Stimulated activated CD4-positive, alpha-beta T cell treated with anti-CD3 and anti-CD28 coated beads, Interleukin-4, amount 100 ng/mL, for 1 hour (primary cell): ENCODE measurements around the gene RPUSD2.
A peak's percentile ranks its signal among the peaks of the same experiment; 100 is the strongest.

Experiments used
- DNase-seq: peaks from one replicate; pipeline ENCODE4 v3.0.0-alpha.2; 2020

The RPUSD2 gene, protein sequence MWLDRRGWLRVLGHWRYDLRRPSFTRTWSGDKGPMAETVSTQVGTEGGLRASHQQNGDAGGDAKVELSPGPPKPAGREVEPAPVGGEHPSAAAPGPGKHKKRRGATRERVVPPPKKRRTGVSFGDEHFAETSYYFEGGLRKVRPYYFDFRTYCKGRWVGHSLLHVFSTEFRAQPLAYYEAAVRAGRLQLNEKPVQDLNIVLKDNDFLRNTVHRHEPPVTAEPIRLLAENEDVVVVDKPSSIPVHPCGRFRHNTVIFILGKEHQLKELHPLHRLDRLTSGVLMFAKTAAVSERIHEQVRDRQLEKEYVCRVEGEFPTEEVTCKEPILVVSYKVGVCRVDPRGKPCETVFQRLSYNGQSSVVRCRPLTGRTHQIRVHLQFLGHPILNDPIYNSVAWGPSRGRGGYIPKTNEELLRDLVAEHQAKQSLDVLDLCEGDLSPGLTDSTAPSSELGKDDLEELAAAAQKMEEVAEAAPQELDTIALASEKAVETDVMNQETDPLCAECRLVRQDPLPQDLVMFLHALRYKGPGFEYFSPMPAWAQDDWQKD

GRCh38 chr15:40569129-40569953 lies at the start of gene RPUSD2:
Gene RPUSD2 (plus strand): TSS chr15:40569299. CDS start chr15:40569338, 39 bp downstream.
- DNase-seq: peak; percentile 92

- DNase-seq: no peak
Measured at GRCh38 chr15:40523611-40524010, 45.5 kb upstream of the RPUSD2 start.

GRCh38 chr15:40525855-40526254 lies 43.2 kb upstream of the RPUSD2 start:
- no peak for DNase-seq

- no peak for DNase-seq
Measured at GRCh38 chr15:40528801-40529200, 40.3 kb upstream of the RPUSD2 start.

DNA sequence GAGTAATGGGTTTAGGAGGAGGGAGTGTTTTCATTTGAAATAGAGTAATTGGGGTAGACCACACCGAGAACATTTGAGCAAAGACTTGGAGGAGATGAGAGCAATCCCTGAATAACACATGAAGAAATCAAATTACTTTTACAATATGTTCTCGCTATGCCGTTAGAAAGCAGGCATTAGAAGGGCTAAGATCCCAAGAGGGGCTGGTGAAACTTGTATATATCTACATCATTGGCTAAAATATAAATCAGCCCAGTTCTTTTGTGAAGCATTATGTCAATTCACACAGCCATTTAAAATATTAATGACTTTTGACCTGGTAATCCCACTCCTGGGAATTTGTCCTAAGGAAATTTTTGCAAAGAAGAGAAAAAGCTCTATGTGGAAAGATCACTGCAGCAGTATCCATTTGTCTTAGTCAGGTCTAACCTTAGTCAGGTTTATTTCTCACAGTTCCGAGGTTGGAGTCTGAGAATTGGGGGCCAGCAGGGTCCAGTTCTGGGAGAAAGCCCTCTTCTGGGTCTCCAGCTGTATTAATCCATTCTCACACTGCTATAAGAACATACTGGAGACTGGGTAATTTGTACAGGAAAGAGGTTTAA lies 35.2 kb upstream of the RPUSD2 start:
- no peak for DNase-seq

DNA sequence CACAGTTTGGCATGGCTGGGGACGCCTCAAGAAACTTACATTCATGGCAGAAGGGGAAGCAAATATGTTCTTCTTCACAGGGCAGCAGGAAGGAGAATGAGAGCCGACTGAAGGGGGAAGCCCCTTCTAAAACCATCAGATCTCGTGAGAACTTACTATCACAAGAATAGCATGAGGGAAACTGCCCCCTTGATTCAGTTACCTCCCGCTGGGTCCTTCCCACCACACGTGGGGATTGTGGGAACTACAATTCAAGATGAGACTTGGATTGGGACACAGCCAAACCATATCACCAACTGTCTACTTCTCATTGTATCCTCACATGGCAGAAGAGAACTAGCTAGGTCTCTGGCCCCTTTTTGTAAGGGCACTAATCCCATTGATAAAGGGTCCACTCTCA lies 34.7 kb upstream of the RPUSD2 start:
- no peak for DNase-seq

GRCh38 chr15:40536501-40536900 lies 32.6 kb upstream of the RPUSD2 start:
- DNase-seq: no peak

DNA sequence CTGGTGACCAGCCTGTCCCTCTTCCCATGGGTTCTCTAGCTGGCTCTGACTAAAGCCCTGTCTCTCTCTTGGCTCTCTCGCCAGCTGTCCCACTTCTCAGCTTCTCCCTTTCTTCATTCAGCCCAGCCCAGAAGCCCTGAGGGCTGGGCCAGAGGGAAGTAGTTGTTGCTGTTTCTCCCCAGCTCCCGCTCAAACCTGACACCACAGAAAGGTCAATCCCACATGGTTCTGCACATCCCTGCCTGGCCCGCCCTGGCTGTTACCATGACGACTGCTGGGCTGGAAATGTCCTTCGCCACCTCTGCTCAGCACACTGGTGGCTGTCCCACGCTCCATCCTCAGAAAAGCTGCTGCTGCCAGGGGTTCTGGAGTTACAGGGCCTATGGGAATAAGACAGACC lies 30.1 kb upstream of the RPUSD2 start:
- DNase-seq: no peak

DNA sequence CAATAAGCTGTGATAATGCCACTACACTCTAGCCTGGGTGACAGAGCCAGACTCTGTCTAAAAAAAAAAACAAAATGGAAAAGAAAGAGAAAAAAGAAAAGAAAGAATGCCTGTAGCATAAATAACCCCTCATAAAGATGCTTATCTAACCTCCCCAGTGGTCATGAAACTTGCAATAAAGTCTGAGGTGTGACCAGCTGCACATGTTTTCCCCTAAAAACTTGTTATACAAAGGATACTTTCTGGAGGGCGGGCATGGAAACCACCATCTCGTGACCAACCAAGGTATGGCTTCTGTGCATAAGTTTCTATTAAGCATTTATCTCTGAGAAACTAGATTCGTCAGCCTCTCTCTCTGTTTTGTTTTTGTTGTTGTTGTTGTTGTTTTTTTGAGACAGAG lies 26.0 kb upstream of the RPUSD2 start:
- no peak for DNase-seq

DNA sequence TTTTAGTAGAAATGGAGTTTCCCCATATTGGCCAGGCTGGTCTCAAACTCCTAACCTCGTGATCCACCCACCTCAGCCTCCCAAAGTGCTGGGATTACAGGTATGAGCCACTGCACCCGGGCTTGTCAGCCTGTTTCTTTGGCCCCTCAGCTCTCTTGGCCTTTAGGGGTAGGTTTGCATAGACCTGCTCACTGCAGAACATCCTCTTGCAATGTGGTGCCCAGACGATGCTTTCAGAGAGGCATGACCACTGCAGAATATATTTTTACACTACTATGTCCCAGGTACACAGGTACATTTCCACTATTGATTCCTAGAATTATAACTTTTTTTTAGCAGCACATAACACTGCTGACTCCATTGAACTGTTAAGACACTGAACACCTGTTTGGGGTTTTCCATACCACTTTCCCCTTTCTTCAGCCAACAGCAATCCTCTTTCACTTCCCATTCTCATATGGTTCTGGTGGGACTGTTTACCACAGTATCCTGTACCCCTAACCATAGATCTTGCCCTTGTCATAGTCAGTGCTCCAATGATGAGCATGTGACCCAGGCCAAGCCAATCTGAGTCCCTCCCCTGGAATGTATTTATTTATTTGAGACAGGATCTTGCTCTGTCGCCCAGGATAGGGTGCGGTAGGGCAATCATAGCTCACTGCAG lies 25.3 kb upstream of the RPUSD2 start:
- DNase-seq: no peak

DNA sequence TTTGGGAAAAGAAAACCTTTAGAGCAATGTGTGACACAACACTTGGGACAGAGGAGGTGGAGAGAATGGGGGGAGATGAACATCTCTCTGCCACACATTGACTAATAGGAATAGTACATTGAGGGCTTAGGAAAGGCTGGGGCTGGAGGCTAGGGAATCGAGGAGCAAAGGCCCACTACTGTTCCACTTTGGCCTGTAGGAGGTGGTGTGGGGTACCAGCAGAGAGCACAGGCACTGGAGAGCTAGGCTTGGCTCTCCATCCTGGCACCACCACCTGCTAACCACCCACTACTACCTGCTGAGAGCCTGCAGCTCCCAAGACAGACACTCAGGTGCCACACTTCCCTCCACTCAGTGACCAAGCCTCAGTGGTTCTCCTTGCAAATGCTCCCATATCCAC lies 23.6 kb upstream of the RPUSD2 start:
- DNase-seq: no peak

DNA sequence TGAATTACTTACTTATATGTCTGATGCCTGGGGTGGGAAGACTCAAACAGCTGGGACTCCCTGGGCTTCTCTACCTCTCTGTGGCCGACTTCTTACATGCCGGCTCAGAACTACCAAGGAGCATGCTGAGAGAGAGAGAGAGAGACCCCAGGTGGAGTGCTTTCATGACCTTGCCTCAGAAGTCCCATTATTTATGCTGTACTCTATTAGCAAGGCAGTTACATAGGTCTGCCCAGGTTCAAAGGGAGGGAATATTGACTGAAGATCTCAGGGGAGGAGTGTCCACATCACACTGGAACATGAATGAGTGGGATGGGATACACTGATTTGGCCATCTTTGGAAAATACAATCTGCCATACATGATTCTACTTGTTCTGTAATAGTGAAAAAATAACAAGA lies 20.5 kb upstream of the RPUSD2 start:
- DNase-seq: no peak

GRCh38 chr15:40549894-40550293 lies 19.2 kb upstream of the RPUSD2 start:
- DNase-seq: no peak

- DNase-seq: no peak
Measured at GRCh38 chr15:40550341-40551037, 18.6 kb upstream of the RPUSD2 start.

DNA sequence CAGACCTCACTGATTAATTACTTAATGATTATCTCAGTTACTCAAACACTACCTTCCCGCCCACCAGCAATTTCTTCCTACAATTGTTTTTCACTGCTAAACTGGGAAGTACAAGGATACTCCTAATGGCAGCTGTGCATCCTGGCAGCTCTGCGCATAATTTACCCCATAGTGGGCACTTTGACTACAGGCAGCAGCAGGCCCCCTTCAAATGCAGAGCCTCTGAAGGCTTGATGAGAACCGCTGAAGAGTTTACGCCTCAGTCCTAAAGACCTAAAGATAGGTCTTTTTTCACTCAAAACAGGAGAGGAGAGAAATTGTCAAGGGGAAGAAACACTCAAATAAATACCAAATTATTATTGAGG lies 15.0 kb upstream of the RPUSD2 start:
- no peak for DNase-seq

DNA sequence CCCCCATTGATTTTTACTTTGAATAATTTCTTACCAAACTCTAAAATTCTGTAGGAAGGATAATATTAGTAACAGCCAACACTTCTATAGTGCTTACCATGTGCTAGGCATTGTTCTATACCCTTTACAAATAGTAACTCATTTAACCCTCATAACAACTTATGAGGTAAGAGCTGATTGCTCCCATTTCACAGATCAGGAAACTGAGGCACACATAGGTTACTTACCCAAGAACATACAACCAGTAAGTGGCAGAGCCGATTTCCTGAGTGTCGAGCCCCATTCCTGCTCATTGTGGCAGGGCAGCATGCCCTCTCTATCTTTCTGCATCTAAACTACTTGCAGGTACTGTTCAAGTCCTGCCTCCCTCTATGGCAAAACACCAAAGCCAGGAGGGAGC lies 13.2 kb upstream of the RPUSD2 start:
- DNase-seq: no peak

DNA sequence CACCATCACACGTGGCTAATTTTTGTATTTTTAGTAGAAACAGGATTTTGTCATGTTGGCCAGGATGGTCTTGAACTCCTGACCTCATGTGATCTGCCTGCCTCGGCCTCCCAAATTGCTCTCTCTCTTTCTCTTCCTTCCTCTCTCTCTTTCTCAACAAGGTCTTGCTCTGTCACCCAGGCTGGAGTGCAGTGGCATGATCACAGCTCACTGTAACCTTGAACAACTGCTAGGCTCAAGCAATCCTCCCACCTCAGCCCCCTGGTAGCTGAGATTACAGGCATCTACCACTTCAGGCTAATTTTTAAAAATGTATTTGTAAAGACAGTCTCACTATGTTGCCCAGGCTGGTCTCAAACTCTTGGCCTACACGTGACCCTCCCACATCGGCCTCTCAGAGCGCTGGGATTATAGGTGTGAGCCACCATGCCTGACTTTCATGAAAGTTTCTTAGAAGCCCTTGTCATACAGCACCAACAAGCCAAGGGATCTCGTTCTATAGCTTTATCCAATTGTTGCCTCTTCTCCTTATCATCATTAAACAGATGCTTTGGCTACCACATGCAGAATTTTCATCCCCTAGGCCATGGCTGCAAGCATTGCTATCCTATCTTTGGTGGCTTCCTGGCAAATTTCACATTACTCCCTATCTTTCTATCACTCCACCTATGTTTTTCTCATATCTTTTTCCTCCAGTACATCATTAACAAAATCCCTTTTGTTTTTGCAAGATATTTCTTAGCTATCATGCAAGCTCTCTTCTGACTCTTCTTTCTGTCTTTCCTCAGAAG lies 10.0 kb upstream of the RPUSD2 start:
- DNase-seq: no peak

DNA sequence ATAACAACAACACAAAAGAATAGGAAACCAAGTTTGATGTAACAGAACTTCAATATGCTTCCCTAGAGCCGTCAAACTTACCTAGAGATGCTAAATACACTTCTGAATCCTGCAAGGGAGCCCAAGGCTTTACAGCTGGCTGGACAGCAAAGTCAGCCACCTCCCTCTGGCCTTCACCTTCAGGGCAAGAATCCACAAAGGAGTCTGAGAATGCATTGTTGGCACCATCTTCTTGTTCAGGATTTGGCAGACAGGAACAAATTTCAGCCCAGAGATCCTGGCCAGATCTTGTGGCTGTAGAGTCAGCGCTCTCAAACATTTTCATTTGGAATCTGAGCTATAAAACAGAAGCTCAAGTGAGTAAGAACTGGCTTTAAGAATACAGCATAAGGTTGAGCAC lies 6.4 kb upstream of the RPUSD2 start:
- no peak for DNase-seq

GRCh38 chr15:40563426-40563825 lies 5.7 kb upstream of the RPUSD2 start:
- no peak for DNase-seq

- peak; percentile 93 for DNase-seq
Measured at GRCh38 chr15:40564591-40565332, 4.3 kb upstream of the RPUSD2 start, which contains the start of gene CCDC32. Gene CCDC32 (minus strand): TSS chr15:40565042. CDS start chr15:40563015, 2,027 bp downstream.
